Measurements from ENCODE around the gene KIRREL1. TPM values are rescaled to one million over a fixed set of nuclear protein-coding genes. Genes with fewer than 3 reads are reported as not detected.

The KIRREL1 gene
- total RNA-seq, 1 experiment from 2014 or later = 30.7 TPM

DNA sequence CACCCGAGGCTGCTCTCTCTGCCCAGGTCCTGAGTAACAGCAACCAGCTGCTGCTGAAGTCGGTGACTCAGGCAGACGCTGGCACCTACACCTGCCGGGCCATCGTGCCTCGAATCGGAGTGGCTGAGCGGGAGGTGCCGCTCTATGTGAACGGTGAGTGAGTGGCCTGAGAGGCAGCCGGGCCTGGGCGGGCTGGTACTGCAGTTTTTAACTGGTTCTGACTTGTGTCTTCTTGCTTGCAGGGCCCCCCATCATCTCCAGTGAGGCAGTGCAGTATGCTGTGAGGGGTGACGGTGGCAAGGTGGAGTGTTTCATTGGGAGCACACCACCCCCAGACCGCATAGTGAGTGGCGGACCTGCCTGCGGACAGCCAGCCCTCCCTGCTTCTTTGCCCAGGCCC lies 96.0 kb downstream of the KIRREL1 start:
- TF ChIP-seq, protein P1, sequence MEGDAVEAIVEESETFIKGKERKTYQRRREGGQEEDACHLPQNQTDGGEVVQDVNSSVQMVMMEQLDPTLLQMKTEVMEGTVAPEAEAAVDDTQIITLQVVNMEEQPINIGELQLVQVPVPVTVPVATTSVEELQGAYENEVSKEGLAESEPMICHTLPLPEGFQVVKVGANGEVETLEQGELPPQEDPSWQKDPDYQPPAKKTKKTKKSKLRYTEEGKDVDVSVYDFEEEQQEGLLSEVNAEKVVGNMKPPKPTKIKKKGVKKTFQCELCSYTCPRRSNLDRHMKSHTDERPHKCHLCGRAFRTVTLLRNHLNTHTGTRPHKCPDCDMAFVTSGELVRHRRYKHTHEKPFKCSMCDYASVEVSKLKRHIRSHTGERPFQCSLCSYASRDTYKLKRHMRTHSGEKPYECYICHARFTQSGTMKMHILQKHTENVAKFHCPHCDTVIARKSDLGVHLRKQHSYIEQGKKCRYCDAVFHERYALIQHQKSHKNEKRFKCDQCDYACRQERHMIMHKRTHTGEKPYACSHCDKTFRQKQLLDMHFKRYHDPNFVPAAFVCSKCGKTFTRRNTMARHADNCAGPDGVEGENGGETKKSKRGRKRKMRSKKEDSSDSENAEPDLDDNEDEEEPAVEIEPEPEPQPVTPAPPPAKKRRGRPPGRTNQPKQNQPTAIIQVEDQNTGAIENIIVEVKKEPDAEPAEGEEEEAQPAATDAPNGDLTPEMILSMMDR (conservative IDR thresholded peaks at IDR 0.05) = no peak
- no peak for TF ChIP-seq EZH2 (IDR thresholded peaks at IDR 0.05; ENCODE audit: low read depth)
- H3K4me2 ChIP-seq = no peak overlapping the region
- H2AFZ ChIP-seq = no peak overlapping the region
- H3K27ac ChIP-seq = no peak overlapping the region
- no peaks in the 10 kb centered on the region for H3K79me2 ChIP-seq (ENCODE audit: low read depth)
- intact Hi-C loops (cut with micrococcal nuclease; ENCODE audit: unreplicated experiment) = no loop called here
- H3K9me3 ChIP-seq (ENCODE audit: insufficient read depth, low read depth) = no peaks in the 10 kb centered on the region
- no peaks in the 10 kb centered on the region; the same call in 1 of the 2 replicates for H3F3A ChIP-seq (ENCODE audit: insufficient read depth, low read depth)
- no peak for DNase-seq
- no peaks in the 10 kb centered on the region for H3K9me2 ChIP-seq (ENCODE audit: insufficient read depth)
- no peaks in the 10 kb centered on the region for H3K4me1 ChIP-seq (replicated peaks; ENCODE audit: insufficient read depth)
- BruUV-seq (replicated peaks) = no TSS peak
- no peaks in the 10 kb centered on the region for H3K36me3 ChIP-seq (ENCODE audit: low read depth)
- no peaks in the 10 kb centered on the region for H3K27me3 ChIP-seq (ENCODE audit: insufficient read depth, low read depth)
- ChIA-PET CTCF (no interaction called here), POLR2A (ENCODE audit: unreplicated experiment) (no interaction called here)
- peaks cover 5% of the 10 kb centered on the region; the same call in 1 of the 2 replicates for H4K20me1 ChIP-seq (ENCODE audit: insufficient read depth)
- no peak overlapping the region for H3K4me3 ChIP-seq

DNA sequence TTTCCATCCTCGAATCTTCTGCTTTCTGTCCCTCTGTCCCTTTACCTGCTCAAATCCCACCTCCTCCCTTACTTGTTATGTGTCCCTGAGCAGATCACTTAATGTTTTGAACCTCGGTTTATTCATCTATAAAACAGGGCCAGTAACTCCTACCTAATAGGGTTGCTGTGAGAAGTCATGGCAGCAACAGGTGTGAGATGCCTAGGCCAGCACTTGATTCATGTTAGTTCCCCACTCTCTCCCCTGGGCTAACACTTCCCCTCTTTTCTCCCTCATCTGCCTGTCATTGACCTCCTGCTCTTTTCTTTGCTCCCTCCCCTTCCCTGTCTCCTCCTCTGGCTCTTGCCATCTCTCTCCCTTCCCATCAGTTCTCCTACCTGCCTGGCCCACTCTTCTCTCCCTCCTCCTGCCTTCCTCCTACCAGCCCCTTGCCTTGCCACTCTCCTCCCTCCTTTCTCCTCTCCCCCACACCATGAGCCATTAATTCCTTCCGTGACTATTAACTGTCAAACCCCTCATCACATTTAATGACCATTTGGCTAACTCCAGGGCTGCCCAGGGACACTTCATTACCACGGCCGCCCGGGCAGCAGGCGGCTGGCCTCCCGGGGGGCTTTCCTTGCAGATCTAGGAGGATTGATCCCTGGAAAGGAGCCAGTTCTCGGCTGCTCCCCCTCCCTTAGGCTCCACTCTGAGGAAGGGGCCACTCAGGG lies 96.6 kb downstream of the KIRREL1 start:
- Histone ChIP-seq H3K9me3 (ENCODE audit: insufficient read depth, low read depth) (no peaks in the 10 kb centered on the region), H3K36me3 (ENCODE audit: low read depth) (no peaks in the 10 kb centered on the region), H3K9me2 (ENCODE audit: insufficient read depth) (no peaks in the 10 kb centered on the region), H2AFZ (no peak overlapping the region), H3K4me2 (no peak overlapping the region), H4K20me1 (ENCODE audit: insufficient read depth) (peaks cover 5% of the 10 kb centered on the region; the same call in 1 of the 2 replicates), H3K27me3 (ENCODE audit: insufficient read depth, low read depth) (no peaks in the 10 kb centered on the region), H3K4me1 (replicated peaks; ENCODE audit: insufficient read depth) (no peaks in the 10 kb centered on the region), H3K79me2 (ENCODE audit: low read depth) (no peaks in the 10 kb centered on the region), H3K27ac (no peak overlapping the region), H3F3A (ENCODE audit: insufficient read depth, low read depth) (no peaks in the 10 kb centered on the region; the same call in 1 of the 2 replicates), H3K4me3 (no peak overlapping the region)
- no peak for DNase-seq
- ChIA-PET POLR2A (ENCODE audit: unreplicated experiment) (no interaction called here), CTCF (no interaction called here)
- TF ChIP-seq EZH2 (IDR thresholded peaks at IDR 0.05; ENCODE audit: low read depth) = no peak
- TF ChIP-seq, protein P1 (conservative IDR thresholded peaks at IDR 0.05) = no peak
- intact Hi-C loops (cut with micrococcal nuclease; ENCODE audit: unreplicated experiment) = no loop called here
- no TSS peak for BruUV-seq (replicated peaks)

DNA sequence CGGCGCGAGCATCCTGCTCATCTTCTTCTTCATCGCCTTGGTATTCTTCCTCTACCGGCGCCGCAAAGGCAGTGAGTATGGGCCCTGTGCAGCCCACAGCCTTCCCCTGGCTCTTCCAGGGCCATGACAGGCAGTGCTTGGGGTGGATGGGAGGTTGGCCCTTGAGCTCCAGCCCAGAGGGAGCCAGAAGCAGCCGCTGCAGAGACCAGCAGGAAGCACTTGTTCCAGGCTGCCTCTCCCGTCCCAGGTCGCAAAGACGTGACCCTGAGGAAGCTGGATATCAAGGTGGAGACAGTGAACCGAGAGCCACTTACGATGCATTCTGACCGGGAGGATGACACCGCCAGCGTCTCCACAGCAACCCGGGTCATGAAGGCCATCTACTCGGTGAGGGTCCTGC lies 99.9 kb downstream of the KIRREL1 start:
- ChIA-PET POLR2A (ENCODE audit: unreplicated experiment) (no interaction called here), CTCF (no interaction called here)
- no peak overlapping the region for H3K4me2 ChIP-seq
- H3F3A ChIP-seq (ENCODE audit: insufficient read depth, low read depth) = no peaks in the 10 kb centered on the region
- H3K27me3 ChIP-seq (ENCODE audit: insufficient read depth, low read depth) = no peaks in the 10 kb centered on the region
- TF ChIP-seq, protein P1 (conservative IDR thresholded peaks at IDR 0.05) = no peak
- TF ChIP-seq EZH2 (IDR thresholded peaks at IDR 0.05; ENCODE audit: low read depth) = no peak
- no peak overlapping the region for H2AFZ ChIP-seq
- no peaks in the 10 kb centered on the region for H4K20me1 ChIP-seq (ENCODE audit: insufficient read depth)
- no peaks in the 10 kb centered on the region for H3K79me2 ChIP-seq (ENCODE audit: low read depth)
- no peaks in the 10 kb centered on the region for H3K9me2 ChIP-seq (ENCODE audit: insufficient read depth)
- BruUV-seq (replicated peaks) = no TSS peak
- no peak for DNase-seq
- H3K27ac ChIP-seq = no peak overlapping the region
- H3K4me3 ChIP-seq = no peak overlapping the region
- intact Hi-C loops (cut with micrococcal nuclease; ENCODE audit: unreplicated experiment) = no loop called here
- no peaks in the 10 kb centered on the region for H3K9me3 ChIP-seq (ENCODE audit: insufficient read depth, low read depth)
- no peaks in the 10 kb centered on the region for H3K4me1 ChIP-seq (replicated peaks; ENCODE audit: insufficient read depth)
- H3K36me3 ChIP-seq (ENCODE audit: low read depth) = no peaks in the 10 kb centered on the region

All from PC-9 (cell line).